Measurements from ENCODE around the gene RRAS2.

Gene RRAS2

DNA sequence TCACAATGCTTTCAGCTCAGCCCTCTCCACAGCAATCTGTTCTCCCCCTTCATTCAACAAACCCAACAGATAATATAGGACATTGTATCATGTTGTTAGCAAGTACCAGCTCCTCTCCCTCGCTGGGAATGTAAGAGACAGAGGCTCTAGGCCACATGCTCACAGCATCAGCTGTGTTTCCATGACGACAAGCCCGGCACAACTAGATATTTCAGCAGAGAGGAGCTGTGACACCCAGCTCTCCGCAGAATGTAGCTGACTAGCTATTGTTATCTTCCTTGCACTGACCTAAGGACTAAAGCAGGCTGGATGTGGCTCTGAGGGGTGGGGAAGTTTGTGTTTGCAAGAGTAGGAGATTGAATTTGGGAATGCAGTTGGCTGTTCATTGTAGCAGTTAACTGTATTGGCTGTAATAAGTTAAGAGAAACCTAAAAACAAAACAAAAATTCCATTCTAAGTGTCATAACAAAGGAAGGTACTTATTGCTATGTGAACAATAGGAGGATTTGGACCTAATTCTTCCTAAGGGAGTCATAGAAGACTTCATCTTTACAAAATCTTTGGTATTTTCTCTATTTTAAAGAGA is 28.0 kb upstream of the RRAS2 start:
- no peaks in the 10 kb centered on the region for H4K20me1 ChIP-seq

DNA sequence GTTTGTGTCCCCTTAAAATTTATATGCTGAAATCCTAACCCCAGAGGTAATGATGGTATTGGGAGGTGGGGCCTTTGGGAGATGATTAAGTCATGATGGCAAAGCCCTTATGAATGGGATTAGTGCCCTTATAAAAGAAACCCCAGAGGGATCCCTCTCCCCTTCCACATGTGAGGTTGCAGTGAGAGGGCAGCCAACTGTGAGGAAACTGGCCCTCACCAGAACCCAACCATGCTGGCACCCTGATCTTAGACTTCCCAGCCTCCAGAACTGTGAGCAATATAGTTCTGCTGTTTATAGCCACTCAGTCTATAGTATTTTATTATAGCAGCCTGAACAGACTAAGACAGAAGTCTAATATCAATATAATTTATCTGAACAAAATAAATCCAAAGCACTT is 27.1 kb upstream of the RRAS2 start:
- no peak overlapping the region for H3K9ac ChIP-seq
- no peak overlapping the region for H3K4me2 ChIP-seq
- H3K27me3 ChIP-seq, result peaks cover 9 to 21% (median 15%) of the 10 kb centered on the region in 11 experiments
- H3K36me3 ChIP-seq, result no peaks in the 10 kb centered on the region
- 0 out of 22 replicates have a peak, but pooled peaks cover 0 to 1% (median 0%) of the 10 kb centered on the region in 11 experiments for H4K20me1 ChIP-seq
- H3K4me1 ChIP-seq, result peaks cover 0 to 6% (median 2%) of the 10 kb centered on the region in 10 experiments; a peak in 7 of 20 replicates
- no peak overlapping the region for H3K4me3 ChIP-seq
- no peak for TF ChIP-seq Cebpa-rat (IDR thresholded peaks at IDR 0.05)
- no peak overlapping the region for H3K27ac ChIP-seq
- no peaks in the 10 kb centered on the region for H3K9me3 ChIP-seq (replicated peaks in 1 of 11)

More for the DNA sequence above, 28.0 kb upstream of the RRAS2 start:
- no peak for TF ChIP-seq Cebpa-rat (IDR thresholded peaks at IDR 0.05)
- H3K27me3 ChIP-seq, result peaks cover 0 to 12% (median 6%) of the 10 kb centered on the region in 11 experiments; a peak in 20 of 22 replicates
- no peaks in the 10 kb centered on the region for H3K36me3 ChIP-seq
- H3K9me3 ChIP-seq (replicated peaks in 1 of 11), result no peaks in the 10 kb centered on the region
- no peak overlapping the region for H3K4me3 ChIP-seq
- no peaks in the 10 kb centered on the region for H3K4me1 ChIP-seq
- H3K4me2 ChIP-seq, result no peak overlapping the region
- H3K9ac ChIP-seq, result no peak overlapping the region
- H3K27ac ChIP-seq, result no peak overlapping the region

- H3K36me3 ChIP-seq, result no peaks in the 10 kb centered on the region
- no peak overlapping the region for H3K4me3 ChIP-seq
- no peak overlapping the region for H3K9ac ChIP-seq
- H3K9me3 ChIP-seq (replicated peaks in 1 of 11), result no peaks in the 10 kb centered on the region
- no peak overlapping the region for H3K27ac ChIP-seq
- H3K27me3 ChIP-seq, result peaks cover 25 to 37% (median 32%) of the 10 kb centered on the region in 11 experiments
- TF ChIP-seq Cebpa-rat (IDR thresholded peaks at IDR 0.05), result no peak
- 0 out of 22 replicates have a peak, but pooled peaks cover 0 to 4% (median 0%) of the 10 kb centered on the region in 11 experiments for H4K20me1 ChIP-seq
- H3K4me1 ChIP-seq, result peaks cover 0 to 12% (median 8%) of the 10 kb centered on the region in 10 experiments; a peak in 10 of 20 replicates
- no peak overlapping the region for H3K4me2 ChIP-seq
Observed at GRCh38 chr11:14384338-14384737, 25.4 kb upstream of the RRAS2 start.

DNA sequence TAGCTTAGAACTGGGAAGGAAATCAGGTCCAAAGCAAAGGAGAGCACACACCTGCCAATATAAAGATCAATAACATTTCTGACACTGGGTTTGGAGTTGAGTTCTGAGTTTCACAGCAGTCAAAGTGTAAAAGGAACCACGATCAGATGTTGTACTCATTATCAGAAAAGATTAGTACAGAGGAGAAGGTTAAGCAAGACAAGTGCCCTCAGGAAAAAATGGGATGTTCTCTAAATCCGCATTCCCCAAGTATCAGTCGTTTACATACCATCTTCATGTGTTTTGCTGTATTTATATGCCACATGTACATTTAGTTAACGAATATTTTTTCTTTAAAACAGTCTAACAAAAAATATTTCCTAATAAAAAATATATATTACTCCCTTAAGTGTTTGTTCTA is 23.0 kb upstream of the RRAS2 start:
- 0 out of 22 replicates have a peak, but pooled peaks cover 0 to 4% (median 0%) of the 10 kb centered on the region in 11 experiments for H4K20me1 ChIP-seq
- H3K27ac ChIP-seq, result no peak overlapping the region
- H3K4me3 ChIP-seq, result no peak overlapping the region
- H3K36me3 ChIP-seq, result no peaks in the 10 kb centered on the region
- no peaks in the 10 kb centered on the region for H3K9me3 ChIP-seq (replicated peaks in 1 of 11)
- H3K27me3 ChIP-seq, result peaks cover 25 to 39% (median 33%) of the 10 kb centered on the region in 11 experiments
- TF ChIP-seq Cebpa-rat (IDR thresholded peaks at IDR 0.05), result no peak
- H3K4me1 ChIP-seq, result peaks cover 0 to 12% (median 8%) of the 10 kb centered on the region in 10 experiments; a peak in 10 of 20 replicates
- H3K4me2 ChIP-seq, result peak overlapping the region in 2 of 11 experiments; percentile 96; a peak in 1 of 22 replicates
- H3K9ac ChIP-seq, result no peak overlapping the region

- peak overlapping the region; percentile 92 to 99 (median 96) for H3K4me2 ChIP-seq
- peaks cover 25 to 39% (median 33%) of the 10 kb centered on the region in 11 experiments for H3K27me3 ChIP-seq
- no peaks in the 10 kb centered on the region for H3K9me3 ChIP-seq (replicated peaks in 1 of 11)
- H3K9ac ChIP-seq, result peak overlapping the region; percentile 26 to 68 (median 59); a peak in 19 of 22 replicates
- H3K4me1 ChIP-seq, result peaks cover 0 to 12% (median 8%) of the 10 kb centered on the region in 10 experiments; a peak in 10 of 20 replicates
- TF ChIP-seq Cebpa-rat (IDR thresholded peaks at IDR 0.05), result no peak
- H3K36me3 ChIP-seq, result no peaks in the 10 kb centered on the region
- H3K27ac ChIP-seq, result no peak overlapping the region
- H3K4me3 ChIP-seq, result peak overlapping the region; percentile 52 to 69 (median 59)
- H4K20me1 ChIP-seq, result 0 out of 22 replicates have a peak, but pooled peaks cover 0 to 4% (median 0%) of the 10 kb centered on the region in 11 experiments
Observed at GRCh38 chr11:14380947-14381561, 22.1 kb upstream of the RRAS2 start.

GRCh38 chr11:14380125-14380936 is 21.3 kb upstream of the RRAS2 start:
- H3K4me2 ChIP-seq, result peak overlapping the region; percentile 92 to 99 (median 96)
- H3K9ac ChIP-seq, result peak overlapping the region in 8 of 11 experiments; percentile 53 to 68 (median 61); a peak in 13 of 22 replicates
- peak overlapping the region; percentile 52 to 69 (median 59) for H3K4me3 ChIP-seq
- H3K27ac ChIP-seq, result no peak overlapping the region
- peaks cover 0 to 12% (median 8%) of the 10 kb centered on the region in 10 experiments; a peak in 10 of 20 replicates for H3K4me1 ChIP-seq
- no peak for TF ChIP-seq Cebpa-rat (IDR thresholded peaks at IDR 0.05)
- H4K20me1 ChIP-seq, result 0 out of 22 replicates have a peak, but pooled peaks cover 0 to 4% (median 0%) of the 10 kb centered on the region in 11 experiments
- no peaks in the 10 kb centered on the region for H3K9me3 ChIP-seq (replicated peaks in 1 of 11)
- H3K36me3 ChIP-seq, result no peaks in the 10 kb centered on the region
- peaks cover 25 to 39% (median 33%) of the 10 kb centered on the region in 11 experiments for H3K27me3 ChIP-seq

DNA sequence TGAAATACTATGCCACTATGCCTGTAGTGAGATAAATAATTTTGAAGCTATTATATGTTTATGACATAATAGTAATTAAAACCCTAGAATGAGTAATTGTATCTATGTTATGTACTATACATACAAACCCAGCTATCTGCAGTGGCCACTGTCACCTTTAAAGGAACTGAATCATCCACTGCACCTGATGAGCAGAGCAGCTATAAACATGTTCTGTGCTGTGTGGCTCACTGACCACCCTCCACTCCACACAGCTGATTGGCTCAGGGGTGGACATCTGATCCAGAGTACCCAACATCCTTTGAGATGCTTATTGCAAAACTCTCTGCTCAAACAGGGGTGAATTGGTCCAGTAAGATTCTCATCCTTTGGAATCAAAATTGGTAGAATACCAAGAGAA is 19.2 kb upstream of the RRAS2 start:
- Histone ChIP-seq H3K9me3 (replicated peaks in 1 of 11) (no peaks in the 10 kb centered on the region), H3K36me3 (no peaks in the 10 kb centered on the region), H3K9ac (no peak overlapping the region), H3K27ac (no peak overlapping the region), H3K27me3 (peaks cover 25 to 39% (median 33%) of the 10 kb centered on the region in 11 experiments), H3K4me1 (peaks cover 0 to 12% (median 8%) of the 10 kb centered on the region in 10 experiments; a peak in 10 of 20 replicates), H3K4me3 (no peak overlapping the region), H4K20me1 (0 out of 22 replicates have a peak, but pooled peaks cover 0 to 4% (median 0%) of the 10 kb centered on the region in 11 experiments), H3K4me2 (no peak overlapping the region)
- TF ChIP-seq Cebpa-rat (IDR thresholded peaks at IDR 0.05), result no peak

DNA sequence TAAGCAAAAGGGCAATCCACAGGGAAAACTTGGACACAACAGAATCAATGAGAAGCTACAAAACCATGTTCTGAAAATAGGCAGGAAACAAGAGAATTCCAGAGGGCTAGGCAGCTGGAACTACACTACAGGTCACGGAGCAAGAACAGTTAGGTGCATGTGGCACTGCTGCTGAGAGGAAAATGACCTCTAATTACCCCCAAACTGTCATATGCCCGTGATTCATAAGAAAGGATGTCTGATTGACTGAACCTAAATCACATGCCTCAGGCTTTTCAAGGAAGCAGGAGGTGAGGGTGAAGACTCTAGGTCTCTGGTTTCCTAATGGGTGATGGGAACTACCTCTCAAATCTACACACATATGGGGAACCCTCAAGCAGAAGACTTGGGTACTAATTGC is 17.9 kb upstream of the RRAS2 start:
- no peak overlapping the region for H3K4me3 ChIP-seq
- H3K27me3 ChIP-seq, result peaks cover 23 to 28% (median 26%) of the 10 kb centered on the region in 11 experiments
- H3K36me3 ChIP-seq, result no peaks in the 10 kb centered on the region
- H4K20me1 ChIP-seq, result 0 out of 22 replicates have a peak, but pooled peaks cover 0 to 4% (median 0%) of the 10 kb centered on the region in 11 experiments
- no peaks in the 10 kb centered on the region for H3K9me3 ChIP-seq (replicated peaks in 1 of 11)
- no peak for TF ChIP-seq Cebpa-rat (IDR thresholded peaks at IDR 0.05)
- peaks cover 0 to 12% (median 8%) of the 10 kb centered on the region in 10 experiments; a peak in 10 of 20 replicates for H3K4me1 ChIP-seq
- no peak overlapping the region for H3K27ac ChIP-seq
- H3K4me2 ChIP-seq, result no peak overlapping the region
- no peak overlapping the region for H3K9ac ChIP-seq
